A549 (cell line): Measurements from ENCODE around the gene GRIK4. TPM values are rescaled to one million over a fixed set of nuclear protein-coding genes. Genes with fewer than 3 reads are reported as not detected.

Source experiments
- ATAC-seq, 2 experiments: fragments of 200-7000 bp in 1 of 2; fragments of >200 bp in 1 of 2; cut with Nextera tagmentation in 1 of 2; cut with Tn5 transposase in 1 of 2; 3 replicates each; pipeline versions ENCODE4 v1.8.0 to v1.9.1; 2018 to 2020; ENCODE audit warnings: mild to moderate bottlenecking in 1 of 2, moderate library complexity in 1 of 2
- CTCF ChIA-PET: fragments of 300-600 bp; sonication (Branson Sonifier 250); formaldehyde crosslinking; extraction: SDS; loops from one replicate; lab custom pipeline; 2021; ENCODE audit warnings: antibody characterized with exemption, inconsistent platforms; lab: Yijun Ruan, JAX
- POLR2A ChIA-PET: fragments of 350-600 bp; formaldehyde crosslinking; extraction: SDS; loops from one replicate; lab custom pipeline; 2021; ENCODE audit warnings: antibody characterized with exemption, inconsistent platforms; lab: Yijun Ruan, JAX
- DNase-seq, 2 experiments: peaks; one replicate each; pipeline versions ENCODE4 v3.0.0 to v3.0.0-alpha.2; 2011 to 2016; ENCODE audit warnings: low read depth in 1 of 2, low spot score in 1 of 2
- FAIRE-seq: peaks from 2 replicates; lab custom pipeline; 2011; peaks lifted over from hg19 to GRCh38; lab: Jason Lieb, UNC
- H3K27ac ChIP-seq, 2 experiments: fragments of >200 bp; sonication (Bioruptor Twin); formaldehyde crosslinking; 3 replicates each; pipeline ENCODE4 v1.5.1; 2016 to 2017
- H3K4me1 ChIP-seq: fragments of >200 bp; sonication (Bioruptor Twin); formaldehyde crosslinking; 3 replicates; pipeline ENCODE4 v1.6.1; 2016
- H3K4me2 ChIP-seq: fragments of >200 bp; sonication (Bioruptor Twin); formaldehyde crosslinking; 3 replicates; pipeline ENCODE4 v1.6.1; 2016
- H3K4me3 ChIP-seq: fragments of >200 bp; sonication (Bioruptor Twin); formaldehyde crosslinking; 3 replicates; pipeline ENCODE4 v1.5.1; 2016
- H3K9me3 ChIP-seq: fragments of >200 bp; sonication (Bioruptor Twin); formaldehyde crosslinking; 3 replicates; pipeline ENCODE4 v1.6.1; 2016
- BHLHE40 ChIP-seq: IDR thresholded peaks from 2 replicates; pipeline ENCODE4 v1.6.1; 2012; ENCODE audit warnings: low read depth, low read length, inconsistent platforms
- CBX8 ChIP-seq: fragments of 200-600 bp; sonication (generic); IDR thresholded peaks from 2 replicates; pipeline ENCODE4 v1.6.1; 2016
- CHD2 ChIP-seq: fragments of 150-350 bp; IDR thresholded peaks from 2 replicates; pipeline ENCODE4 v1.6.1; 2014; ENCODE audit warnings: low read length; ENCODE audit not compliant: partially characterized antibody
- ESRRA ChIP-seq: fragments of 150-350 bp; IDR thresholded peaks from 2 replicates; pipeline ENCODE4 v1.6.1; 2014; ENCODE audit warnings: mild to moderate bottlenecking, low read length, borderline replicate concordance
- FOSB ChIP-seq: fragments of 250-450 bp; sonication (Bioruptor Pico); IDR thresholded peaks from 2 replicates; pipeline ENCODE4 v1.5.0; 2020; ENCODE audit warnings: mild to moderate bottlenecking, moderate library complexity
- FOSL2 ChIP-seq, 2 experiments: fragments of 450-650 bp in 1 of 2; fragments of >200 bp in 1 of 2; sonication (Bioruptor Twin) in 1 of 2; formaldehyde crosslinking; IDR thresholded peaks; 2 replicates each; pipeline versions ENCODE4 v1.5.0 to v1.6.1; 2016 to 2020; ENCODE audit warnings: mild to moderate bottlenecking in 1 of 2, moderate library complexity in 1 of 2
- GATA3 ChIP-seq: IDR thresholded peaks from 2 replicates; pipeline ENCODE4 v1.6.1; 2012; ENCODE audit warnings: borderline replicate concordance
- HDAC2 ChIP-seq: fragments of 200-600 bp; sonication (generic); IDR thresholded peaks from 2 replicates; pipeline ENCODE4 v1.6.1; 2016
- HES2 ChIP-seq: fragments of >200 bp; sonication (Bioruptor Twin); formaldehyde crosslinking; IDR thresholded peaks from 2 replicates; pipeline ENCODE4 v1.6.1; 2016
- HOXA7 ChIP-seq: fragments of 250-450 bp; sonication (Bioruptor Pico); IDR thresholded peaks from 2 replicates; pipeline ENCODE4 v1.5.0; 2020; ENCODE audit warnings: mild to moderate bottlenecking, moderate library complexity
- JUN ChIP-seq, 2 experiments: fragments of >200 bp; sonication (Bioruptor Twin); formaldehyde crosslinking; IDR thresholded peaks; 2 replicates in 1 of 2; 3 replicates in 1 of 2; pipeline ENCODE4 v1.6.1; 2016 to 2017
- JUNB ChIP-seq: fragments of >200 bp; sonication (Bioruptor Twin); formaldehyde crosslinking; IDR thresholded peaks from 2 replicates; pipeline ENCODE4 v1.6.1; 2016
- KDM5A ChIP-seq: fragments of 200-600 bp; sonication (generic); IDR thresholded peaks from 2 replicates; pipeline ENCODE4 v1.6.1; 2016; ENCODE audit warnings: antibody characterized with exemption, mild to moderate bottlenecking
- MAFK ChIP-seq: fragments of 450-650 bp; IDR thresholded peaks from 2 replicates; pipeline ENCODE4 v1.6.1; 2014; ENCODE audit not compliant: partially characterized antibody
- MYC ChIP-seq: IDR thresholded peaks from 2 replicates; pipeline ENCODE4 v1.6.1; 2012; ENCODE audit warnings: mild to moderate bottlenecking, inconsistent platforms, low read length, improper control_type of control experiment, borderline replicate concordance
- PHF8 ChIP-seq: fragments of 200-600 bp; sonication (generic); IDR thresholded peaks from 2 replicates; pipeline ENCODE4 v1.6.1; 2016; ENCODE audit warnings: low read depth, mild to moderate bottlenecking, antibody characterized with exemption, moderate library complexity, borderline replicate concordance
- POLR2AphosphoS2 ChIP-seq: conservative IDR thresholded peaks from 2 replicates; pipeline ENCODE4 v1.6.1; 2012; ENCODE audit warnings: low read length, improper control_type of control experiment, inconsistent platforms
- RCOR1 ChIP-seq: fragments of 150-350 bp; IDR thresholded peaks from 2 replicates; pipeline ENCODE4 v1.6.1; 2014; ENCODE audit warnings: antibody characterized with exemption, low read length, low read depth
- RNF2 ChIP-seq: fragments of 200-600 bp; sonication (generic); IDR thresholded peaks from 2 replicates; pipeline ENCODE4 v1.6.1; 2016; ENCODE audit warnings: low read depth, mild to moderate bottlenecking, antibody characterized with exemption, moderate library complexity, borderline replicate concordance
- SMC3 ChIP-seq: fragments of >200 bp; sonication (Bioruptor Twin); formaldehyde crosslinking; IDR thresholded peaks from 3 replicates; pipeline ENCODE4 v1.6.1; 2018; ENCODE audit warnings: inconsistent platforms
- TP53 ChIP-seq: fragments of 250-450 bp; sonication (Bioruptor Pico); IDR thresholded peaks from 2 replicates; pipeline ENCODE4 v1.5.0; 2021; ENCODE audit warnings: mild to moderate bottlenecking, moderate library complexity
- ZNF302 ChIP-seq: fragments of 250-450 bp; sonication (Bioruptor Pico); IDR thresholded peaks from 2 replicates; pipeline ENCODE4 v1.9.0; 2021; ENCODE audit warnings: inconsistent platforms, mild to moderate bottlenecking, moderate library complexity
- WGBS: methylation state at CpG from one replicate; pipeline ENCODE4 v1.1.6; 2017; ENCODE audit errors: missing lambda C conversion rate; 5-methylcytosine and 5-hydroxymethylcytosine counted together
- polyA plus RNA-seq, 4 experiments: library from polyadenylated mRNA; depleted of rRNA in 3 of 4; stranded (reverse); fragments of >200 nt; fragmentation: RNase III in 1 of 4; extraction: RNeasy Plus Mini Kit Qiagen cat#74134 plus additional on column Dnase treatment in 1 of 4; gene quantifications; 2 replicates in 3 of 4; 3 replicates in 1 of 4; pipeline ENCODE4 v1.2.3, GENCODE V29; 2011 to 2017
- TF ChIP-seq, protein P1 (sequence below): fragments of 250-450 bp; sonication (Bioruptor Pico); IDR thresholded peaks from 2 replicates; pipeline ENCODE4 v1.5.0; 2020; ENCODE audit warnings: low read depth, mild to moderate bottlenecking, moderate library complexity
- TF ChIP-seq, protein P2 (sequence below): fragments of >200 bp; sonication (Bioruptor Twin); formaldehyde crosslinking; IDR thresholded peaks from 3 replicates; pipeline ENCODE4 v1.6.1; 2016
- TF ChIP-seq, protein P3 (sequence below): fragments of 150-350 bp; IDR thresholded peaks from 2 replicates; pipeline ENCODE4 v1.6.1; 2014; ENCODE audit warnings: low read depth, mild to moderate bottlenecking, low read length

The GRIK4 gene
- polyA plus RNA-seq, 2 of the 4 experiments (the other 2 are of a cell fraction) = 0.01 TPM; not detected in 1

DNA sequence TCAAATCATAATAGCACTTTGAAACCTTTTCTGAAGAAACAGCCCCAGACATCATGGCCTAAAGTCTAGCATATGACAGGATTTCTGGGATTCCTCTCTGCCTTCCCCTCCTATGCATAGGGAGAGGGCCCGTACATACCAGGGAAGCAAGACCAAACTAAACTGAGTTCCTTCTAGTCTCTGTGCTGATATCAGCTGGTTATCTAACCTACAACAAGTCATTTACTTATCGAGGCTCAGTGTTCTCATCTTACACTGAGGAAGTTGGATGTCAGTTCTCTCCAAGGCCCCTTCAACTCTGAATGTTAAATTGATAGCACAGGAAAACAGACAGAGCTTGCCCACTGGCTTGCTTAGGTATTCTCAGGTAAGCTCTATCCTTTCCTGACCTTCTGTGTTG, 17.0 kb upstream of the GRIK4 start (continued):
- TF ChIP-seq POLR2AphosphoS2 = no peak
- TF ChIP-seq KDM5A = no peak
- TF ChIP-seq, all 56 proteins: peak for 0

- ChIA-PET CTCF (interaction anchor here (2.4 kb wide), 1 partner anchor 12 kb away, joined by 13 read pairs; the partner anchor contains the start of gene GRIK4), POLR2A (no interaction called here)
- Histone ChIP-seq H3K4me1 (no peaks in the 10 kb centered on the region), H3K27ac (no peak overlapping the region), H3K4me2 (no peak overlapping the region), H3K4me3 (no peak overlapping the region), H3K9me3 (no peaks in the 10 kb centered on the region)
- no peak for FAIRE-seq
- ATAC-seq = no peak
- DNase-seq = no peak
- WGBS = 79% methylated on average over 8 of the region's 8 CpGs
- TF ChIP-seq FOSB (CRISPR knock-in tag) (no peak), JUNB (no peak), JUN (IDR thresholded peaks at IDR 0.05) (no peak), HES2 (no peak), MYC (no peak), SMC3 (no peak), HDAC2 (no peak), HOXA7 (CRISPR knock-in tag) (no peak), TP53 (CRISPR knock-in tag) (no peak), FOSL2 (IDR thresholded peaks at IDR 0.05) (no peak), FOSL2 (CRISPR knock-in tag; IDR thresholded peaks at IDR 0.05) (no peak), MAFK (no peak), GATA3 (no peak), CHD2 (no peak)
- TF ChIP-seq, protein P1, sequence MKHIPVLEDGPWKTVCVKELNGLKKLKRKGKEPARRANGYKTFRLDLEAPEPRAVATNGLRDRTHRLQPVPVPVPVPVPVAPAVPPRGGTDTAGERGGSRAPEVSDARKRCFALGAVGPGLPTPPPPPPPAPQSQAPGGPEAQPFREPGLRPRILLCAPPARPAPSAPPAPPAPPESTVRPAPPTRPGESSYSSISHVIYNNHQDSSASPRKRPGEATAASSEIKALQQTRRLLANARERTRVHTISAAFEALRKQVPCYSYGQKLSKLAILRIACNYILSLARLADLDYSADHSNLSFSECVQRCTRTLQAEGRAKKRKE (CRISPR knock-in tag) = no peak
Measured at GRCh38 chr11:120499088-120499487, 12.5 kb upstream of the GRIK4 start.

DNA sequence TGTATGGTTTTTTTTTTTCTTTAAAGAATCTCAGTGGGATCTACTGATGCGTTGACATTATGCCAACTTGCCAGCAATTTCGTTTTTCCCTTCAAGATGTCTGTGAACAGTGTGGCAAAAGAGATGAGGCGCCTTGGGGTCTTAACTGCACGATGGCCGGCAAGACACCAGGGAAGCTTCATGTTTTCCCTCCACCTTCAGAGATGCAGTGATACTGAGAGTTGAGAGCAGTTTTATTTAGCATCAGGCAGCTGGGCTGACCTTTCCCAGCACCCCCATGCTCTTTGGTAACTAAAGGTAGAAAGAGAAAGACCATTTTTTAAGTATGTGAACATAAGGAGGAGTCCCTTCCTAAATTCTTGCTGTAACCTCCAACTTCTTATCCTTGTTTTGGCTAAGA, 11.7 kb upstream of the GRIK4 start:
- H3K4me2 ChIP-seq = no peak overlapping the region
- WGBS = 72% methylated on average over 5 of the region's 5 CpGs
- POLR2A ChIA-PET = no interaction called here
- ATAC-seq (no peak), DNase-seq (no peak), FAIRE-seq (no peak)
- CTCF ChIA-PET = interaction anchor here (1.9 to 2.4 kb wide), 2 partner anchors 9 to 11 kb away, joined by 5 to 13 read pairs; partner anchors contain the start of gene GRIK4
- H3K27ac ChIP-seq = no peak overlapping the region
- no peak for TF ChIP-seq POLR2AphosphoS2
- TF ChIP-seq MAFK = no peak
- TF ChIP-seq CBX8 = no peak
- TF ChIP-seq JUN (IDR thresholded peaks at IDR 0.05) = no peak
- no peak for TF ChIP-seq ZNF302
- TF ChIP-seq RCOR1 = no peak
- no peak for TF ChIP-seq RNF2
- TF ChIP-seq, protein P2, sequence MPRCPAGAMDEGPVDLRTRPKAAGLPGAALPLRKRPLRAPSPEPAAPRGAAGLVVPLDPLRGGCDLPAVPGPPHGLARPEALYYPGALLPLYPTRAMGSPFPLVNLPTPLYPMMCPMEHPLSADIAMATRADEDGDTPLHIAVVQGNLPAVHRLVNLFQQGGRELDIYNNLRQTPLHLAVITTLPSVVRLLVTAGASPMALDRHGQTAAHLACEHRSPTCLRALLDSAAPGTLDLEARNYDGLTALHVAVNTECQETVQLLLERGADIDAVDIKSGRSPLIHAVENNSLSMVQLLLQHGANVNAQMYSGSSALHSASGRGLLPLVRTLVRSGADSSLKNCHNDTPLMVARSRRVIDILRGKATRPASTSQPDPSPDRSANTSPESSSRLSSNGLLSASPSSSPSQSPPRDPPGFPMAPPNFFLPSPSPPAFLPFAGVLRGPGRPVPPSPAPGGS = no peak
- no peak for TF ChIP-seq PHF8
- TF ChIP-seq BHLHE40 = no peak
- no peak for TF ChIP-seq TP53 (CRISPR knock-in tag)
- TF ChIP-seq, protein P3, sequence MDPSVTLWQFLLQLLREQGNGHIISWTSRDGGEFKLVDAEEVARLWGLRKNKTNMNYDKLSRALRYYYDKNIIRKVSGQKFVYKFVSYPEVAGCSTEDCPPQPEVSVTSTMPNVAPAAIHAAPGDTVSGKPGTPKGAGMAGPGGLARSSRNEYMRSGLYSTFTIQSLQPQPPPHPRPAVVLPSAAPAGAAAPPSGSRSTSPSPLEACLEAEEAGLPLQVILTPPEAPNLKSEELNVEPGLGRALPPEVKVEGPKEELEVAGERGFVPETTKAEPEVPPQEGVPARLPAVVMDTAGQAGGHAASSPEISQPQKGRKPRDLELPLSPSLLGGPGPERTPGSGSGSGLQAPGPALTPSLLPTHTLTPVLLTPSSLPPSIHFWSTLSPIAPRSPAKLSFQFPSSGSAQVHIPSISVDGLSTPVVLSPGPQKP = no peak
- no peak for TF ChIP-seq HES2
- no peak for TF ChIP-seq ESRRA
- H3K4me1 ChIP-seq = no peaks in the 10 kb centered on the region
- no peak overlapping the region for H3K4me3 ChIP-seq
- no peaks in the 10 kb centered on the region for H3K9me3 ChIP-seq
